ENCODE data around the gene RPL36A.

RPL36A gene

GRCh38 chrX:101393530-101394305 lies 2.9 kb downstream of the RPL36A start:
- DNase-seq (ENCODE audit: low read depth in 2 of 2) = no peak

GRCh38 chrX:101394372-101394771 lies 3.6 kb downstream of the RPL36A start:
- DNase-seq (ENCODE audit: low read depth in 2 of 2) = no peak

GRCh38 chrX:101395789-101396188 lies 5.0 kb downstream of the RPL36A start:
- DNase-seq (ENCODE audit: low read depth in 2 of 2) = no peak

GRCh38 chrX:101397779-101398178 lies 7.0 kb downstream of the RPL36A start:
- DNase-seq (ENCODE audit: low read depth in 2 of 2) = no peak

GRCh38 chrX:101398694-101399093 lies 7.9 kb downstream of the RPL36A start:
- no peak for DNase-seq (ENCODE audit: low read depth in 2 of 2)

GRCh38 chrX:101399825-101400224 lies 9.0 kb downstream of the RPL36A start:
- DNase-seq (ENCODE audit: low read depth in 2 of 2) = no peak

GRCh38 chrX:101407167-101407747 lies 16.4 kb downstream of the RPL36A start:
- no peak for DNase-seq (ENCODE audit: low read depth in 2 of 2)

GRCh38 chrX:101407748-101408531 lies 17.1 kb downstream of the RPL36A start, which contains the start of the genes GLA and HNRNPH2:
Gene GLA, minus strand, starts transcription at chrX:101407925. Its CDS starts 22 bp downstream, at chrX:101407903.
Gene HNRNPH2, plus strand, starts transcription at chrX:101408222. Its CDS starts 3,767 bp downstream, at chrX:101411989.
- peak; percentile 55 to 59 for DNase-seq (ENCODE audit: low read depth in 2 of 2)

GRCh38 chrX:101408532-101408841 lies 17.7 kb downstream of the RPL36A start:
- no peak for DNase-seq (ENCODE audit: low read depth in 2 of 2)

- no peak for DNase-seq (ENCODE audit: low read depth in 2 of 2)
Observed at GRCh38 chrX:101409043-101409442, 18.2 kb downstream of the RPL36A start.

- DNase-seq (ENCODE audit: low read depth in 2 of 2) = no peak
Observed at GRCh38 chrX:101410461-101410860, 19.6 kb downstream of the RPL36A start.

GRCh38 chrX:101411984-101412383 lies 21.2 kb downstream of the RPL36A start:
- no peak for DNase-seq (ENCODE audit: low read depth in 2 of 2)

- no peak for DNase-seq (ENCODE audit: low read depth in 2 of 2)
Observed at GRCh38 chrX:101415180-101416145, 24.7 kb downstream of the RPL36A start.

GRCh38 chrX:101416691-101417090 lies 25.9 kb downstream of the RPL36A start:
- no peak for DNase-seq (ENCODE audit: low read depth in 2 of 2)

- DNase-seq (ENCODE audit: low read depth in 2 of 2) = no peak
Observed at GRCh38 chrX:101417190-101417589, 26.4 kb downstream of the RPL36A start.

GRCh38 chrX:101417981-101418841 lies 27.4 kb downstream of the RPL36A start:
- no peak for DNase-seq (ENCODE audit: low read depth in 2 of 2)

GRCh38 chrX:101419489-101419888 lies 28.7 kb downstream of the RPL36A start:
- no peak for DNase-seq (ENCODE audit: low read depth in 2 of 2)

GRCh38 chrX:101427954-101428353 lies 37.1 kb downstream of the RPL36A start:
- no peak for DNase-seq (ENCODE audit: low read depth in 2 of 2)

- no peak for DNase-seq (ENCODE audit: low read depth in 2 of 2)
Observed at GRCh38 chrX:101429934-101430333, 39.1 kb downstream of the RPL36A start.

- DNase-seq (ENCODE audit: low read depth in 2 of 2) = no peak
Observed at GRCh38 chrX:101430457-101431078, 39.8 kb downstream of the RPL36A start.
